Measurements from ENCODE around the gene OR2T35. TPM values are rescaled to one million over a fixed set of nuclear protein-coding genes. Genes with fewer than 3 reads are reported as not detected.
"Not testable (repeated sequence)": the region's sequence is repeated elsewhere in the genome, so short reads cannot be mapped to it uniquely, and the experiment has no call there.

OR2T35 gene
- not detected for total RNA-seq

DNA sequence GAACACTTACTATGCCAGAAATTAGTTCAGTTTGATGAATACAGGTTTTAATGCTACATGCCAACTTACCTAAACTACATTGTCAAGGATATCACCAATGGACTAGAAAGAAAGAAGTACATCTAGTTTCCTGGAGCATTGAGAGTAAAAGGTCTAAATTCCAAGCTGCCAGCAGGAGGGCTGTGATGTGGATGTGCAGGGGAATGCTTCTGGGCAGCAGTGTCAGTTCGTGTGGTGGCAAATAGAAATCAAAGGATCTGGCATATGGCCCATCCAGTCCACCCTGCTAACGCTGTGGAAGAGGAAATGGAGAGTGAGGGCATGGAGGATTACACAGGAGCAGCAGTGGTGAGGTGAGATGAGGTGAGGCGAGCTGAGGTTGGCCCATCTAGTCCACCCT is at the start of gene OR2T35:
Gene OR2T35 (minus strand): TSS at position 101 of the 400 bp plus-strand sequence. CDS start 6,020 bp downstream, outside the sequence.
- H3K27me3 Mint-ChIP-seq, H3K36me3 Mint-ChIP-seq, H3K9me3 Mint-ChIP-seq, H3K4me1 Mint-ChIP-seq, DNase-seq, H3K27ac Mint-ChIP-seq, H3K4me3 Mint-ChIP-seq: not testable (repeated sequence)

DNA sequence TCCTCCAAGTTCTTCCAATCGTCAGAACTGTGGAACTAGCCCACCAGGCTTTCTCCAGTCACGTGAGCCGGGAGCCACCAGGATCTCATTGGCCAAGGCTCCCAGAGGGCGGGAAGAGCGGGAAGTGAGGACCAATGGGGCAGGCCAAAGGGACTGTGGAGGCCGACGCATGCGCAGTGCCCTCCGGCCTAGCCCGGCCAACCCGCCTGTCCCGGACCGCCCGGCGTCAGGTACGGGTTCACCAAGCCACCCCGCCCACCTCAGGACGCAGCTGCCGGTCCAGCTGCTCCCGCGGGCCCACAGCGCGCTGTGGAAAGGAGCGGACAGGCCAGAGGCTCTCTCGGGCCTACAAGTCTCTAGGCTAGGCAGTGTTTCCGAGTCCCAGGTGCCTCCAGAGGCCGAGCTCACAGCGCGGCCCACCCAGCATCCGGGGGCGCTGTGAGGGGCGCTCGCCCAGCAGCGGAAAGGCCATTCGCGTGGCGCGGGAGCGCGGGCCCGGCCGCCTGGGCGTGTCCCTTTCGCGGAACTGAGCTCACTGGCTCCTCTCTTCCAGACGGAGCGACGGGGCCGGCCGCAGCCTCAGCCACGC is 46.6 kb upstream of the OR2T35 start:
- H3K4me3 Mint-ChIP-seq = no peak overlapping the region
- H3K27me3 Mint-ChIP-seq = peaks cover 8% of the 10 kb centered on the region
- H3K4me1 Mint-ChIP-seq = peaks cover 3% of the 10 kb centered on the region

DNA sequence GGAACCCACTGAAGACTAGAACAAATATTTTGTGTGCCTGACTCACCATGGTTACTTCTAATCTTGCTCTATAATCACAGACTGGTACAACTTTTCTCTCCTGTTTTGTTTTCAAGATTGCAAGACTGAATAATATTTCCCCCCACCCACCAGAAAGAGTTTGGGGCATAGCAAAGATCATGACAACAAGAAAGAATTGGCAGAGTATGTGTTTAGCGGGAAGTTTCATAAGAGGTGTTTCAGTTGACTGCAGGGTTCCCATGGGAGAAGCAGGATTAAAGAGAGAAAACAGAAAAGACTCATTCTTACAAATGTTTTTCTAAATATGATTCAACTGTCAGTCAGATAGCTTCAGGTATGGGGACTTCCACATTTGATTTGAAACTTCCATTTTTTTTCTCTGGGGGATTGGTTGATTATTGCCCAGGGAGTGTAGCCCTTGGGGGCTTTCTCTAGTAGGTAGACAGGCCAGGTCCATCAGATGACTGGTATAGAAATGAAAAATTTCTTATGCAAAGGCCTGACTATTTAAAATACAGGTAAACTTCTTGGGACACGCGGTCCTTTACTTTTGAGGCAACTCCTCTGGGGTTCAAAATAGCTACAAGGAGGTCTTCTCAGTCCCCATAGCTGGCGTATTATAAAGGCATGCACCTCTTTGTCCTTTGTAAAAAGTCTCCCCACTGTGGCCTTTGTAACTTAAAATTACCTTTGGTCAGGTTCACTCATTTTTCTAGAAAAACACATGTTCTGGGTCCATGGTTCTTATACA is 43.6 kb upstream of the OR2T35 start:
- H3K4me1 Mint-ChIP-seq = peaks cover 3% of the 10 kb centered on the region
- DNase-seq = no peak
- no peaks in the 10 kb centered on the region for H3K36me3 Mint-ChIP-seq
- no peak overlapping the region for H3K27ac Mint-ChIP-seq
- no peak overlapping the region for H3K4me3 Mint-ChIP-seq
- peaks cover 3% of the 10 kb centered on the region for H3K9me3 Mint-ChIP-seq
- peaks cover 5% of the 10 kb centered on the region for H3K27me3 Mint-ChIP-seq

More for the DNA sequence above, 46.6 kb upstream of the OR2T35 start:
- peaks cover 3% of the 10 kb centered on the region for H3K9me3 Mint-ChIP-seq
- no peak overlapping the region for H3K27ac Mint-ChIP-seq
- H3K36me3 Mint-ChIP-seq = no peaks in the 10 kb centered on the region
- DNase-seq = no peak

GRCh38 chr1:248686815-248687214 is 41.7 kb upstream of the OR2T35 start:
- Mint-ChIP-seq H3K36me3 (no peaks in the 10 kb centered on the region), H3K27me3 (no peaks in the 10 kb centered on the region), H3K9me3 (peaks cover 3% of the 10 kb centered on the region), H3K4me1 (peaks cover 3% of the 10 kb centered on the region), H3K27ac (no peak overlapping the region), H3K4me3 (no peak overlapping the region)
- DNase-seq = no peak

GRCh38 chr1:248681651-248682050 is 36.6 kb upstream of the OR2T35 start:
- Mint-ChIP-seq H3K36me3 (no peaks in the 10 kb centered on the region), H3K9me3 (no peaks in the 10 kb centered on the region), H3K4me3 (no peak overlapping the region), H3K27me3 (no peaks in the 10 kb centered on the region), H3K4me1 (peaks cover under 1% of the 10 kb centered on the region), H3K27ac (no peak overlapping the region)
- no peak for DNase-seq

- Mint-ChIP-seq H3K4me1 (no peaks in the 10 kb centered on the region), H3K9me3 (peaks cover 7% of the 10 kb centered on the region), H3K36me3 (peaks cover 4% of the 10 kb centered on the region), H3K27ac (no peak overlapping the region), H3K4me3 (no peak overlapping the region), H3K27me3 (no peaks in the 10 kb centered on the region)
- no peak for DNase-seq
Observed at GRCh38 chr1:248670003-248670402, 24.9 kb upstream of the OR2T35 start.

GRCh38 chr1:248663453-248664328 is 18.6 kb upstream of the OR2T35 start:
- H3K36me3 Mint-ChIP-seq, H3K27me3 Mint-ChIP-seq, H3K4me3 Mint-ChIP-seq, H3K27ac Mint-ChIP-seq, H3K4me1 Mint-ChIP-seq, DNase-seq, H3K9me3 Mint-ChIP-seq: not testable (repeated sequence)

DNA sequence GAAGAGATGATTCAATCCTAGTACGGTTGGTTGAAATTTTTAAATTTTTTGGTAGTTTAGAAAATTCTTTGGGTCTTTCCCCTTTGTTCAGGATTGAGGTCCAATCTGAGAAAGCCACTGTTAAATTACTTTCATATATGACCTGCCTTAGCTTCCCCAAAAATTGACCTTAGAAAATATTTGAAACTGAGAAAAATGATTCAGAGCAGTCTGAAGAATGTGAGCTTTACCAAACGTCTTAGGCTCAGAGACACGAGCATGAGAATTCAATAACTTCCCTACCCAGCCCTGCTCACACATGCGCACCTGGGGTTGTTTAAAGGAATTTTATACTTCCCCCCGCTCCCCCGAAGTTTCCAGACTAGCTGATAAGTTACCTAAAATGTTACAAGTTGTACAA is 11.7 kb upstream of the OR2T35 start:
- H3K4me3 Mint-ChIP-seq, H3K9me3 Mint-ChIP-seq, H3K27me3 Mint-ChIP-seq, H3K4me1 Mint-ChIP-seq, H3K36me3 Mint-ChIP-seq, DNase-seq, H3K27ac Mint-ChIP-seq: not testable (repeated sequence)

GRCh38 chr1:248655354-248655753 is 10.3 kb upstream of the OR2T35 start, which contains the start of gene OR2T27:
Gene OR2T27, minus strand, starts transcription at chr1:248655528. Its CDS starts 4,644 bp downstream, at chr1:248650884.
- not testable (repeated sequence) for DNase-seq, H3K27me3 Mint-ChIP-seq, H3K9me3 Mint-ChIP-seq, H3K27ac Mint-ChIP-seq, H3K36me3 Mint-ChIP-seq, H3K4me1 Mint-ChIP-seq, H3K4me3 Mint-ChIP-seq

GRCh38 chr1:248648770-248649536 is 3.9 kb upstream of the OR2T35 start:
- H3K36me3 Mint-ChIP-seq, H3K4me1 Mint-ChIP-seq, DNase-seq, H3K9me3 Mint-ChIP-seq, H3K27me3 Mint-ChIP-seq, H3K4me3 Mint-ChIP-seq, H3K27ac Mint-ChIP-seq: not testable (repeated sequence)

GRCh38 chr1:248642971-248643651 is 2.0 kb downstream of the OR2T35 start:
- H3K27ac Mint-ChIP-seq, H3K9me3 Mint-ChIP-seq, H3K36me3 Mint-ChIP-seq, DNase-seq, H3K4me1 Mint-ChIP-seq, H3K27me3 Mint-ChIP-seq, H3K4me3 Mint-ChIP-seq: not testable (repeated sequence)

- DNase-seq, H3K36me3 Mint-ChIP-seq, H3K9me3 Mint-ChIP-seq, H3K27me3 Mint-ChIP-seq, H3K4me1 Mint-ChIP-seq, H3K4me3 Mint-ChIP-seq, H3K27ac Mint-ChIP-seq: not testable (repeated sequence)
Observed at GRCh38 chr1:248641583-248641982, 3.5 kb downstream of the OR2T35 start.

DNA sequence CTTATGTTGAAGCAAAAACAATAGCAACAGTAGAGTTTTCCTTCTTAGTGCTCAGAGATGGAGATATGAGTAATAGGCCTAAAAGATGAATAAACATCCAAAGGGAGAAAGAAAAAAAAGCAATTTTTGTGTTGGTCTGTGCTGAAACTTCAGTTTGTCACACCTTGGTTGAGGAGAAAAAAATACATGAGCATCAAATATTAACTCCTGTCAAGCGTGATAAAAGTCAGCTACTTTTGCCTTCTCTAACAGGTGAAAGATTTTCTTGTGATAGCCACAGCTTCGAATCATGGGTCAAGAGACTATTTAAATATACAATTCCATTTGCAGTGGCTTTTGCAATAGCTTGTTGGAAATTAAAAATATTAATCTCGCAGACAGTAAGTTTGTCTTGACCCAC is 4.2 kb downstream of the OR2T35 start:
- not testable (repeated sequence) for H3K27ac Mint-ChIP-seq, H3K4me3 Mint-ChIP-seq, H3K27me3 Mint-ChIP-seq, H3K9me3 Mint-ChIP-seq, DNase-seq, H3K36me3 Mint-ChIP-seq, H3K4me1 Mint-ChIP-seq

DNA sequence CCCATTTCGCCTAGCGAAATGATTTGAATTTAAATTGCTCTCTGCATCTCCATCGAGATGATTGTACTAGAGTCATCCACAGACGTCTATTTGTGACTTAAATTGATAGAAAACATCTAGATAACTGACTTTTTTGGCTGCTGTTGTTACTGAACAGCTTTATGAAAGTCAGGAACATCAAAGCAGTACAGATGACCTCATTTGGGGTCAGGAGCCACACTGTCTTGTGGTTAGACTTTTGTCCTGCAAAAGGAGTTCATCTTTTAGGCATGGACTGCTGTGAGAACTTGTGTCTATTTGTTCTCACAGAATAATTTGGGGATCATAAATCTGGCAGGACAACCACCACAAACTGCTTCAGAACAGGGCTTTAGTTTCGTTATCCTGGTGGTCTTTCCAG is 5.4 kb downstream of the OR2T35 start:
- not testable (repeated sequence) for H3K4me1 Mint-ChIP-seq, H3K36me3 Mint-ChIP-seq, H3K27ac Mint-ChIP-seq, H3K9me3 Mint-ChIP-seq, H3K27me3 Mint-ChIP-seq, DNase-seq, H3K4me3 Mint-ChIP-seq
